Smooth muscle cell (in vitro differentiated cells): ENCODE measurements around the gene SCN8A. TPM values are rescaled to one million over a fixed set of nuclear protein-coding genes. Genes with fewer than 3 reads are reported as not detected.

Source experiments
- DNase-seq: peaks from one replicate; lab custom pipeline; 2025; ENCODE audit not compliant: unreplicated experiment; lab: John Stamatoyannopoulos, UW
- H2AFZ ChIP-seq: fragments of 200-600 bp; sonication (generic); 2 replicates; pipeline ENCODE4 v1.6.0; 2016; ENCODE audit warnings: antibody characterized with exemption, low read depth, mild to moderate bottlenecking
- H3F3A ChIP-seq: fragments of 200-600 bp; sonication (generic); 2 replicates; pipeline ENCODE4 v1.6.0; 2017; ENCODE audit warnings: antibody characterized with exemption, low read depth
- H3K27ac ChIP-seq: fragments of 200-600 bp; sonication (generic); 2 replicates; pipeline ENCODE4 v1.5.1; 2016; ENCODE audit warnings: low read depth, mild to moderate bottlenecking
- H3K27me3 ChIP-seq: fragments of 200-600 bp; sonication (generic); 2 replicates; pipeline ENCODE4 v1.6.1; 2016; ENCODE audit warnings: low read depth, mild to moderate bottlenecking
- H3K36me3 ChIP-seq: fragments of 200-600 bp; sonication (generic); 2 replicates; pipeline ENCODE4 v1.5.1; 2016; ENCODE audit warnings: low read depth
- H3K4me1 ChIP-seq: fragments of 200-600 bp; sonication (generic); 2 replicates; pipeline ENCODE4 v1.5.1; 2016; ENCODE audit warnings: low read depth
- H3K4me2 ChIP-seq: fragments of 200-600 bp; sonication (generic); 2 replicates; pipeline ENCODE4 v1.6.0; 2016; ENCODE audit warnings: mild to moderate bottlenecking
- H3K4me3 ChIP-seq: fragments of 200-600 bp; sonication (generic); 2 replicates; pipeline ENCODE4 v1.5.1; 2016; ENCODE audit warnings: mild to moderate bottlenecking
- H3K79me2 ChIP-seq: fragments of 200-600 bp; sonication (generic); 2 replicates; pipeline ENCODE4 v1.6.0; 2016; ENCODE audit warnings: low read depth, mild to moderate bottlenecking
- H3K9ac ChIP-seq: fragments of 200-600 bp; sonication (generic); 2 replicates; pipeline ENCODE4 v1.6.0; 2016; ENCODE audit warnings: low read depth
- H3K9me3 ChIP-seq: fragments of 200-600 bp; sonication (generic); replicated peaks from 2 replicates; pipeline ENCODE4 v1.5.1; 2016; ENCODE audit warnings: low read depth
- H4K20me1 ChIP-seq: fragments of 200-600 bp; sonication (generic); 2 replicates; pipeline ENCODE4 v1.6.0; 2016; ENCODE audit warnings: low read depth
- WGBS: methylation state at CpG from one replicate; pipeline ENCODE4 v1.1.7; 2016; ENCODE audit warnings: low lambda C conversion rate; 5-methylcytosine and 5-hydroxymethylcytosine counted together
- polyA plus RNA-seq: library from polyadenylated mRNA; unstranded; fragments of >200 nt; fragmentation: Nextera tagmentation; extraction: Ambion mirVana; gene quantifications from 2 replicates; pipeline ENCODE4 v1.2.1, GENCODE V29; 2016
- total RNA-seq: library from RNA; depleted of rRNA; stranded (reverse); fragments of >200 nt; gene quantifications from 2 replicates; pipeline ENCODE4 v1.2.3, GENCODE V29; 2014
- TF ChIP-seq, protein P1 (sequence below): fragments of 200-600 bp; sonication (generic); IDR thresholded peaks from 2 replicates; pipeline ENCODE4 v1.5.1; 2017; ENCODE audit warnings: borderline replicate concordance, mild to moderate bottlenecking, antibody characterized with exemption; ENCODE audit not compliant: insufficient read depth, poor library complexity, severe bottlenecking

Gene SCN8A
- total and polyA plus RNA-seq, 2 experiments from 2014 or later: 0.38 to 4.5 TPM

DNA sequence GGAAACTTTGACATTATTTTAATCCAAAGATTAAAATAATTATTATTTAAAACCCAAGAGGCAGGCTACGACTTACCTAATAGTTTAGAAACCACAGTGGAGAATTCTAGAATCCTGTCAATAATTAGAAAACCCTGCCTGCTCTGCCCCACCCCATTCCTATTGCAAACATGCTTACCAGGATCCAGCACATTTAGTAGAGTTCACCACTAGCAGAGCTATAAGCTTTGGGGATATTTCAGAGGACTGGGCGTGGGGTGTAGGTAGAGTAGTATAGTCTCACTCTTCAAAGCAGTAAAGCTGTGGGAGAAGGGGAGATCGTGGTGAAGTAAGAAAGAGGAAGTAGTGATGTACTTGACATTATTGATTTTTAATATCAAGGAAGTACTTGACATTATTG, 157.2 kb downstream of the SCN8A start:
- WGBS: 90% methylated on average over 3 of the region's 3 CpGs
- TF ChIP-seq, protein P1, sequence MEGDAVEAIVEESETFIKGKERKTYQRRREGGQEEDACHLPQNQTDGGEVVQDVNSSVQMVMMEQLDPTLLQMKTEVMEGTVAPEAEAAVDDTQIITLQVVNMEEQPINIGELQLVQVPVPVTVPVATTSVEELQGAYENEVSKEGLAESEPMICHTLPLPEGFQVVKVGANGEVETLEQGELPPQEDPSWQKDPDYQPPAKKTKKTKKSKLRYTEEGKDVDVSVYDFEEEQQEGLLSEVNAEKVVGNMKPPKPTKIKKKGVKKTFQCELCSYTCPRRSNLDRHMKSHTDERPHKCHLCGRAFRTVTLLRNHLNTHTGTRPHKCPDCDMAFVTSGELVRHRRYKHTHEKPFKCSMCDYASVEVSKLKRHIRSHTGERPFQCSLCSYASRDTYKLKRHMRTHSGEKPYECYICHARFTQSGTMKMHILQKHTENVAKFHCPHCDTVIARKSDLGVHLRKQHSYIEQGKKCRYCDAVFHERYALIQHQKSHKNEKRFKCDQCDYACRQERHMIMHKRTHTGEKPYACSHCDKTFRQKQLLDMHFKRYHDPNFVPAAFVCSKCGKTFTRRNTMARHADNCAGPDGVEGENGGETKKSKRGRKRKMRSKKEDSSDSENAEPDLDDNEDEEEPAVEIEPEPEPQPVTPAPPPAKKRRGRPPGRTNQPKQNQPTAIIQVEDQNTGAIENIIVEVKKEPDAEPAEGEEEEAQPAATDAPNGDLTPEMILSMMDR: no peak

GRCh38 chr12:51749206-51749985, 158.4 kb downstream of the SCN8A start:
- Histone ChIP-seq H3K9ac (no peak overlapping the region), H3K4me2 (no peak overlapping the region), H4K20me1 (no peaks in the 10 kb centered on the region), H3K27me3 (no peaks in the 10 kb centered on the region), H3K27ac (no peak overlapping the region), H3F3A (no peaks in the 10 kb centered on the region), H2AFZ (no peak overlapping the region), H3K36me3 (no peaks in the 10 kb centered on the region), H3K79me2 (no peaks in the 10 kb centered on the region), H3K4me3 (no peak overlapping the region), H3K9me3 (no peaks in the 10 kb centered on the region), H3K4me1 (no peaks in the 10 kb centered on the region)
- no peak for DNase-seq
- WGBS: 93% methylated on average over 10 of the region's 10 CpGs
- TF ChIP-seq, protein P1: no peak

More for the DNA sequence above, 157.2 kb downstream of the SCN8A start:
- Histone ChIP-seq H3K27ac (no peak overlapping the region), H3K9ac (no peak overlapping the region), H3F3A (no peaks in the 10 kb centered on the region), H2AFZ (no peak overlapping the region), H3K36me3 (no peaks in the 10 kb centered on the region), H3K4me2 (no peak overlapping the region), H3K9me3 (no peaks in the 10 kb centered on the region), H3K4me3 (no peak overlapping the region), H3K4me1 (no peaks in the 10 kb centered on the region), H4K20me1 (no peaks in the 10 kb centered on the region), H3K79me2 (no peaks in the 10 kb centered on the region), H3K27me3 (no peaks in the 10 kb centered on the region)
- DNase-seq: no peak

- Histone ChIP-seq H3K4me2 (no peak overlapping the region), H4K20me1 (no peaks in the 10 kb centered on the region), H3K9ac (no peak overlapping the region), H3K4me1 (no peaks in the 10 kb centered on the region), H2AFZ (no peak overlapping the region), H3K27me3 (no peaks in the 10 kb centered on the region), H3K79me2 (no peaks in the 10 kb centered on the region), H3K4me3 (no peak overlapping the region), H3K9me3 (no peaks in the 10 kb centered on the region), H3F3A (no peaks in the 10 kb centered on the region), H3K36me3 (no peaks in the 10 kb centered on the region), H3K27ac (no peak overlapping the region)
- 97% methylated on average over 1 of the region's 1 CpG for WGBS
- no peak for DNase-seq
- TF ChIP-seq, protein P1: no peak
These were observed 158.9 kb downstream of the SCN8A start for GRCh38 chr12:51749986-51750317.

DNA sequence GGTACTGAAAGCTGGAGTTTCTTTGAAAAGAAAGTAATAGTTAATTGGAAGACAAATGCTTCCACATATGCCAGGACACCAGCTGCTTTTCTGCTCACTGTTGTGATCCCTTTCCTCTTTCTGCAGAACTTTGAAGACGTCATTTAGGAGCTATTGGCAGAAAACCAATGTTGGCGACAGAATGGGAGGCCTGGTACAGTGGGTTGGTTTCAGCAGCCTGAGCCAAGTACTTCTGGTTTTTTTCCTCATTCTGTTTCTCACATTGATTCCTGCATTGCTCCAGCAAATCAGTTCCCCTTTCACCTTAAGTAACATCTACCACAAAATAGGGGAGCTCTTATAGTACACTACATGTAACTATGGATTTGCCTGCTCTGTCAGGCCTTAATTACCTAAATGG, 160.6 kb downstream of the SCN8A start:
- Histone ChIP-seq H2AFZ (no peak overlapping the region), H3K4me2 (no peak overlapping the region), H3K9me3 (no peaks in the 10 kb centered on the region), H3K36me3 (no peaks in the 10 kb centered on the region), H3K27ac (no peak overlapping the region), H3K4me3 (no peak overlapping the region), H3K27me3 (no peaks in the 10 kb centered on the region), H3K9ac (no peak overlapping the region), H3K4me1 (no peaks in the 10 kb centered on the region), H4K20me1 (no peaks in the 10 kb centered on the region), H3K79me2 (no peaks in the 10 kb centered on the region), H3F3A (no peaks in the 10 kb centered on the region)
- WGBS: 92% methylated on average over 2 of the region's 2 CpGs
- TF ChIP-seq, protein P1: no peak
- DNase-seq: no peak
